HG03520 (cell line): ENCODE results near the gene SMIM13.

Experiments used
- ATAC-seq: cut with Tn5 transposase; IDR thresholded peaks from one replicate; pipeline ENCODE4 v1.9.1; 2021; ENCODE audit warnings: mild to moderate bottlenecking, moderate library complexity; ENCODE audit not compliant: unreplicated experiment

The SMIM13 gene

GRCh38 chr6:11183761-11184362 is 90.2 kb downstream of the SMIM13 start:
- ATAC-seq: no peak

GRCh38 chr6:11185204-11185842 is 91.7 kb downstream of the SMIM13 start:
- ATAC-seq: no peak

- ATAC-seq: no peak
These were observed 93.7 kb downstream of the SMIM13 start for GRCh38 chr6:11187301-11187700.
